GM19238 (cell line): ENCODE data around the gene SLC36A2.
A peak's percentile ranks its signal among the peaks of the same experiment; 100 is the strongest.

ENCODE experiments used
- DNase-seq: peaks from one replicate; pipeline ENCODE4 v3.0.0; 2011; ENCODE audit warnings: low spot score; ENCODE audit not compliant: insufficient read length

SLC36A2 gene

DNA sequence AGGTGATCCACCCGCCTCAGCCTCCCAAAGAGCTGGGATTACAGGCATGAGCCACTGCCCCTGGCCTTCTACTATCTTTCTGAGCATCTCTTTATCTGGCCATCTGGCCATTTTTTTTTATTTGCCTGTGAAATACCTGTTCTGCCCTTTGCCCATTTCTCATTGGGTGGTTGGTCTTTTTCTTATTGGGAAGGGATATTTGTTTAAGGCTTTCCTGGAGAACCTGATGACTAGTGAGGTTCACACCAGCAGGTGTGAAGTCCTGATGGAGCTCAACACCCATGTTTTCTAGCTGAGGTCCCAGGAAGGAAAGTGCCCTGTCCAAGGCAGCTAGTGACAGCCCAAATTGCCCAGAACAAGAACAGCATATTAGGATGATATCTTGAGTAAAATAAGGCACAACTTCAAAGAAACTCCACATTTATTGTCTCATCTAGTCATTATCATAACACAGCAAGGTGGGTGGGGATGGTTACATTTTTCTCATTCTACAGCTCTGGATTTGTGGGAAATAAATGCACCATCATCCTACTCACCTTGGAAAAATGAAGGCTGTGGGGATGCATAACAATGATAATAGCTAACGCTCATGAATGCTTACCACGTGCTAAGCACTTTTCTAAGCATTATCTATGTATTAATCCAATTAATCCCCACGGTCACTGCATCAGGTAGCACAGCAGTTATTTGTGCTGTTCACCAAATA, 64.1 kb downstream of the SLC36A2 start:
- DNase-seq: no peak

GRCh38 chr5:151281001-151281639, 66.2 kb downstream of the SLC36A2 start:
- DNase-seq: no peak

- no peak for DNase-seq
These were observed 66.9 kb downstream of the SLC36A2 start for GRCh38 chr5:151280443-151280842.

DNA sequence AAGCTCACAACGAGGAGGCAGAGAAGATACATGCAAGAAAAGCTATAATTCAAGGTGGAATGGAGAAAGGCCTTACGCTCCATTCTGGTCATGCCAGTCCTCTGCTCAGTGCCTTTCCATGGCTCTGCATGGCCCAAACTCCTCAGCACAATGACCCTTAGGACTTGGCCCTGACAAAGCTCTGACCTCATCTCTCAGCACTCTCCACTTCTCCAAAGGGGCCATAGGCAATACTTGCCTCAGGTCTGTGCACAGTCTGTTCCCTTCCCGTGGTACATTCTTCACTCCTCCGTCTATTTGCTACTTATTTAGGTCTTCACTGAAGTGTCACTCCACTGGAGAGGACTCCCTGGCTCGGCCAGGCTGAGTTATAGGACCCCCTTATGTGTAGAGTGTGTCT, 68.5 kb downstream of the SLC36A2 start:
- DNase-seq: no peak

DNA sequence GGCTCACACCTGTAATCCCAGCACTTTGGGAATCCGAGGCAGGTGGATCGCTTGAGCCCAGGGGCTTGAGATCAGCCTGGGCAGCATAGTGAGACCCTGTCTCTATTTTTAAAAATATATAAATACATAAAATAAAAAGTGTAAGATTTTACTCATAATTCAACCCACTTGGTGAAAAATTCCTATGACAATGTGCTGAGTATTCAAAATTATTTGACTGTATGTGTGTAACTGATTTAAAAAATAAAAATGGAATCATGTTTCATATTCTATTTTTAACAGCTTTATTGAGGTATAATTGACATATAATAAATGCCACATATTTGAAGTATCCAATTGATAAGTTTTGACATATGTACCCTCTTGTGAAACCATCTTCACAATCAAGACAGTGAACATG, 71.6 kb downstream of the SLC36A2 start:
- DNase-seq: no peak

DNA sequence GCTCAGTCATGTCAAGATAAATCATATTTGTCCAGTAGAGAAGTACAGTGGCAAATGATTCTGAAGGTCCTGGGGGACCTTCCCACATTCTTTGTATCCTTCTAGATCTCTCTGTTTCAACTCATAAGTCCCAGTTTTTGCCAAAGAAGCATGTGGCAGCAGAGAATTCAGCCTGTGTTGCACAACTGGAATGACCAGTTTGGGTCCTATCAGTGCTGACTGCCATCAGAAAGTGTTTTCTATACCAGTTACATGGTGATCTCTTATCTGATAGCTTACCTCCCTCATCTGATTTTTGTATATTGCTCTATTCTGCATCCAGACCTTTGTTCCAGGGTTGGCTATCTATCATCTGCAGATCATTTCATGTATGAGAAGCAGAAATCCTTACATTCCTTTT, 72.7 kb downstream of the SLC36A2 start:
- no peak for DNase-seq

GRCh38 chr5:151271336-151271735, 76.0 kb downstream of the SLC36A2 start:
- DNase-seq: no peak

DNA sequence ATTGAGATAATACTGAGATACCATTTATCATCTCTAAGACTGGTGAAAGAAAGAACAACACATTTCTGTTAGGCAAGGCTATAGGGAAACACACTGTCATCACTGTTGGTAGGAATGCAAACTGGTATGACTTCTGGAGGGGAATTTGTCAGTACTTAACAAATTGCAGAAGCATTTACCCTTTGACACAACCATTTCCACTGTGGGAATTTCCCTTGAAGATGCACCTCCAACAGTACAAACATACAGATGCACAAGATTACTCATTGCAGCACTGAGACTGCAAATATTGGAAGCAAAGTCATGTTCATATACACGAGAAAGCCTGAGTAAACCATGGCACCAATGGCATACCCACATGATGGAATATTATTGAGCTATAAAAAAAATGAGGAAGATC, 76.8 kb downstream of the SLC36A2 start:
- DNase-seq: peak; percentile 30

DNA sequence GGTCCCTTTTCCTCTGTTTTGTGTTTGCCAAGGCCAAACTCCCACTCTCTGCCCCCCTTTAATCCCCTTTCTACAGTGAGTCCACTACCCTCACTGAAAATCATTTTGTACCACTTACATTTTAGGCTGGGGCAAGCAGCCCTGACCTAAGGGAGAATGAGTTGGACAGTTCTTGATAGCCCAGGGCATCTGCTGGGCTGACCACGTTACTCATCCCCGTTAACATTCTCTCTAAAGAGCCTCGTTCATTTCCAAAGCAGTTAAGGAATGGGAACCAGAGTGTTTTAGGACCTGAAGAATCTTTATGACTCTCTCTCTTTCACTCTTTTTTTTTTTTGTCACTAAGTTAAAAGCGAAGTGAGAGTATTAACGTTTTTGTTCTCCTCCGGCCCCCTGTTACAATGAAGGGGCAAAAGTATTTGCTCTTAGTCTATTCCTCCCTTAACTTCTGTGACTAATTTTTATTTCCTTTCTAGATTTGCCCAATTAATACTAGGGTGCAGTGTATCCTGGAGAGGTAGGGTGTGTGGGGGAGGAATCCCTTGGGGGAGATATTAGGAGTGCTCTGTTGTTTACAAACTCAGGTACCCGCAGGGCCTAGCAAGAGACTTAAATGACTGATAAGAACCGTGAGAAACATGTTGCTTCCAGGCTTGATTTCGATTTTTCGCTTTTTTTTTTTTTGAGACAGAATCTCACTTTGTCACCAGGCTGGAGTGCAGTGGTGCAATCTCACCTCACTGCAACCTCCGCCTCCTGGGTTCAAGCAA, 79.7 kb downstream of the SLC36A2 start:
- no peak for DNase-seq
